ENCODE measurements around the gene PTGFRN. TPM values are rescaled to one million over a fixed set of nuclear protein-coding genes. Genes with fewer than 3 reads are reported as not detected.

The PTGFRN gene
- total RNA-seq, 1 experiment from 2014 or later = 81.4 TPM

- DNase-seq = no peak
- Histone ChIP-seq H3K4me3 (ENCODE audit: insufficient read depth, low read depth, low read length) (no peak overlapping the region), H3K36me3 (replicated peaks; ENCODE audit: control insufficient read depth, insufficient read depth, low read length) (no peaks in the 10 kb centered on the region; the same call in 1 of the 2 replicates), H3K27me3 (ENCODE audit: control insufficient read depth, insufficient read depth, low read length) (no peaks in the 10 kb centered on the region)
These were observed 6.3 kb downstream of the PTGFRN start for GRCh38 chr1:116916002-116916401.

- no peaks in the 10 kb centered on the region for H3K36me3 ChIP-seq (replicated peaks; ENCODE audit: control insufficient read depth, insufficient read depth, low read length)
- H3K4me3 ChIP-seq (ENCODE audit: insufficient read depth, low read depth, low read length) = no peak overlapping the region
- no peaks in the 10 kb centered on the region for H3K27me3 ChIP-seq (ENCODE audit: control insufficient read depth, insufficient read depth, low read length)
- no peak for DNase-seq
These were observed 7.1 kb downstream of the PTGFRN start for GRCh38 chr1:116916533-116917445.

- no peak for DNase-seq
- no peaks in the 10 kb centered on the region for H3K36me3 ChIP-seq (replicated peaks; ENCODE audit: control insufficient read depth, insufficient read depth, low read length)
These were observed 9.1 kb downstream of the PTGFRN start for GRCh38 chr1:116918714-116919357.

GRCh38 chr1:116919802-116920201 is 10.1 kb downstream of the PTGFRN start:
- no peak for DNase-seq
- no peaks in the 10 kb centered on the region for H3K27me3 ChIP-seq (ENCODE audit: control insufficient read depth, insufficient read depth, low read length)

More at GRCh38 chr1:116918714-116919357, 9.1 kb downstream of the PTGFRN start:
- Histone ChIP-seq H3K4me3 (ENCODE audit: insufficient read depth, low read depth, low read length) (no peak overlapping the region), H3K27me3 (ENCODE audit: control insufficient read depth, insufficient read depth, low read length) (no peaks in the 10 kb centered on the region)

GRCh38 chr1:116920211-116920610 is 10.5 kb downstream of the PTGFRN start:
- Histone ChIP-seq H3K27me3 (ENCODE audit: control insufficient read depth, insufficient read depth, low read length) (no peaks in the 10 kb centered on the region), H3K36me3 (replicated peaks; ENCODE audit: control insufficient read depth, insufficient read depth, low read length) (no peaks in the 10 kb centered on the region), H3K4me3 (ENCODE audit: insufficient read depth, low read depth, low read length) (no peak overlapping the region)
- no peak for DNase-seq

More at GRCh38 chr1:116919802-116920201, 10.1 kb downstream of the PTGFRN start:
- no peak overlapping the region for H3K4me3 ChIP-seq (ENCODE audit: insufficient read depth, low read depth, low read length)
- H3K36me3 ChIP-seq (replicated peaks; ENCODE audit: control insufficient read depth, insufficient read depth, low read length) = no peaks in the 10 kb centered on the region

GRCh38 chr1:116921301-116921885 is 11.7 kb downstream of the PTGFRN start:
- DNase-seq = no peak
- no peaks in the 10 kb centered on the region for H3K36me3 ChIP-seq (replicated peaks; ENCODE audit: control insufficient read depth, insufficient read depth, low read length)
- H3K27me3 ChIP-seq (ENCODE audit: control insufficient read depth, insufficient read depth, low read length) = no peaks in the 10 kb centered on the region
- H3K4me3 ChIP-seq (ENCODE audit: insufficient read depth, low read depth, low read length) = no peak overlapping the region

- no peak for DNase-seq
- Histone ChIP-seq H3K36me3 (replicated peaks; ENCODE audit: control insufficient read depth, insufficient read depth, low read length) (no peaks in the 10 kb centered on the region), H3K4me3 (ENCODE audit: insufficient read depth, low read depth, low read length) (no peak overlapping the region), H3K27me3 (ENCODE audit: control insufficient read depth, insufficient read depth, low read length) (no peaks in the 10 kb centered on the region)
These were observed 12.2 kb downstream of the PTGFRN start for GRCh38 chr1:116921937-116922336.

GRCh38 chr1:116923421-116923820 is 13.7 kb downstream of the PTGFRN start:
- no peak for DNase-seq
- H3K36me3 ChIP-seq (replicated peaks; ENCODE audit: control insufficient read depth, insufficient read depth, low read length) = no peaks in the 10 kb centered on the region
- no peak overlapping the region for H3K4me3 ChIP-seq (ENCODE audit: insufficient read depth, low read depth, low read length)
- no peaks in the 10 kb centered on the region for H3K27me3 ChIP-seq (ENCODE audit: control insufficient read depth, insufficient read depth, low read length)

- no peak overlapping the region for H3K4me3 ChIP-seq (ENCODE audit: insufficient read depth, low read depth, low read length)
- no peaks in the 10 kb centered on the region for H3K36me3 ChIP-seq (replicated peaks; ENCODE audit: control insufficient read depth, insufficient read depth, low read length)
- DNase-seq = no peak
- no peaks in the 10 kb centered on the region for H3K27me3 ChIP-seq (ENCODE audit: control insufficient read depth, insufficient read depth, low read length)
These were observed 17.5 kb downstream of the PTGFRN start for GRCh38 chr1:116927049-116927798.

GRCh38 chr1:116929961-116930592 is 20.4 kb downstream of the PTGFRN start:
- no peak for DNase-seq
- Histone ChIP-seq H3K36me3 (replicated peaks; ENCODE audit: control insufficient read depth, insufficient read depth, low read length) (no peaks in the 10 kb centered on the region), H3K27me3 (ENCODE audit: control insufficient read depth, insufficient read depth, low read length) (no peaks in the 10 kb centered on the region), H3K4me3 (ENCODE audit: insufficient read depth, low read depth, low read length) (no peak overlapping the region)

GRCh38 chr1:116931016-116931918 is 21.6 kb downstream of the PTGFRN start:
- no peak for DNase-seq
- no peak overlapping the region for H3K4me3 ChIP-seq (ENCODE audit: insufficient read depth, low read depth, low read length)
- H3K36me3 ChIP-seq (replicated peaks; ENCODE audit: control insufficient read depth, insufficient read depth, low read length) = no peaks in the 10 kb centered on the region
- no peaks in the 10 kb centered on the region for H3K27me3 ChIP-seq (ENCODE audit: control insufficient read depth, insufficient read depth, low read length)

GRCh38 chr1:116933606-116934515 is 24.1 kb downstream of the PTGFRN start:
- Histone ChIP-seq H3K27me3 (ENCODE audit: control insufficient read depth, insufficient read depth, low read length) (no peaks in the 10 kb centered on the region), H3K4me3 (ENCODE audit: insufficient read depth, low read depth, low read length) (no peak overlapping the region), H3K36me3 (replicated peaks; ENCODE audit: control insufficient read depth, insufficient read depth, low read length) (no peaks in the 10 kb centered on the region; the same call in 1 of the 2 replicates)
- DNase-seq = no peak
